ENCODE data around the gene UBL7. TPM values are rescaled to one million over a fixed set of nuclear protein-coding genes. Genes with fewer than 3 reads are reported as not detected.

The UBL7 gene, protein sequence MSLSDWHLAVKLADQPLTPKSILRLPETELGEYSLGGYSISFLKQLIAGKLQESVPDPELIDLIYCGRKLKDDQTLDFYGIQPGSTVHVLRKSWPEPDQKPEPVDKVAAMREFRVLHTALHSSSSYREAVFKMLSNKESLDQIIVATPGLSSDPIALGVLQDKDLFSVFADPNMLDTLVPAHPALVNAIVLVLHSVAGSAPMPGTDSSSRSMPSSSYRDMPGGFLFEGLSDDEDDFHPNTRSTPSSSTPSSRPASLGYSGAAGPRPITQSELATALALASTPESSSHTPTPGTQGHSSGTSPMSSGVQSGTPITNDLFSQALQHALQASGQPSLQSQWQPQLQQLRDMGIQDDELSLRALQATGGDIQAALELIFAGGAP
- total RNA-seq = 41.9 and 42.0 TPM in 2 replicates

DNA sequence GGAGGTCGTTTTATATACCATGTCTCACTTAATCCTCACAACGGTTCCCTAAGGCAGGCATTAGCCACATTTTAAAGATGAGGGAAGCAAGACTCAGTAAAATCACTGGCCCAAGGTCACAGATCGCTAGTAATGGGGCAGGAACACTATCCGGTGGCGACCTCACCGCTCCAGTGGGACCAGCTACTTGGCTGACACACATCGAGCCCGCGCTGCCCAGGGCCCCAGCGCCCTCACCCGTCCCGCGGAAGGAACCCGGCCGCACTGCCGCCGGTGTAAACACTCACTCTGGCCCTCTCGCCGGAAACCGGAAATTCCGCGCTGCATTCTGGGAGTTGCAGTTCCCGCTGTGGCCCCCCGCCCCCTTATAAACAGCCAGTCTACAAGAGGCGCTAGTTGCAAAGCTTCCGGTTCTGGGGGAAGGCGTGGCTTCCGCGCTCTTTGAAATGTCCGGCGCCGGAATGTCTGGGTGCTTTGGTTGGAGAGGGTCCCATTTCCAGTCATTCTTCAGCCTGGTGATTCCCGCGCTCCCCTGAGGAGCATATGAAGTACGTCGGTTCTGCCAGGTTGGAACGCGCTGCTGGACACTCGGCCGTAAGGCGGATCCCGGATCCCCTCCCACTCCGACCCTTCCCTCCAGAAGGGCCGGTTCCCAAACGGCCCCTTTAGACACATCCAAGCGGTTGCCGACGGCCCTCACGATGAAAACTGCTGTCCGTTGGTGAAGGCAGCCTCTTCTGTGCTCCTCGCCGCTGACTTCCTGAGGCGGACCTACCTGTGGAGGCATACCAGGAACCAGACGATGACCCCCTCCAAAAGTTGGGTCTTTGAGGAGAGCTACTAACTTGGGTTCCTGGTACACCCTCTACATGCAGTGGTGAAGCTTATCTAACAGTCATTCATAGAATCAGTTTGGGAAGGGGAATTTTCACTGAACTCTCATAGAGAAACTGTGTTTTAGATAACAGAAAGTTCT is at the start of gene UBL7:
Gene UBL7, minus strand, starts transcription at position 290 of the 976 bp plus-strand sequence. CDS start 2,293 bp downstream, outside the sequence.

DNA sequence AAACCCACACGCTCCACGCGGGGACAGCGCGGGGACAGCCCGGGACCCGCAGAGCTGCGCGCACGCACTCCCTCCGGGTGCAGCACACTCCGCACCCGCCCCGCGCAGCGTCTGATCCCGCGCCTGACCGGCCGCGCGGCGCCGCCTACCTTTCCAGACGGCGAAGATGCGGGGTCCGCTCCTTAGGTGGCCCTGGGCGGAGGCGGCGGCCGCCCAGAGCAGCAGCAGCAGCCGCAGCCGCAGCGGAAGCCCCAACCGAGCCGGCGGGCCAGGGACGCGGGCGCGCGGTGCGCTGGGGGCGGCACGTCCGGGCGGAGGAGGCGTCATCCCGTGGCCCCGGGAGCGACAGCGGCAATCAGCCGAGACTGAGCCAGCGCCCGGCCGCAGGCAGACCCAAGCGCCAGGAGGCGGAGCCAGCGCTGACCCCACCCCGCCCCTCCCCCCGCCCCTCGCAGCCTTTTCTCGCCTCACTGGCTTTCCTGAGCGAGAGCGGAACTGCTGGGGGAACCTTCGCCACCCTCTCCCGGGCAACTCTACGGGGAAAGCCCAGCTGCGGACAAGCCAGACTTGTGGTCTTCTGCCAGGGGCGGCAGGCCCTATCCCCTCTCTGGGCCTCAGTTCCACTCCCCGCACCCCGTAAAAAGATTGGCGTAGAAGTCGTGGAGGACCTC is 27.2 kb downstream of the UBL7 start, which contains the start of gene SEMA7A:
Gene SEMA7A, minus strand, starts transcription at position 367 of the 671 bp plus-strand sequence. Its CDS starts 40 bp downstream, at position 327.

Other genes with a start within 250 kb of the UBL7 start
- not detected in 2 replicates for gene CCDC33, start 224.8 kb downstream of the UBL7 start, total RNA-seq
- gene CYP11A1, start 93.5 kb downstream of the UBL7 start, total RNA-seq = 0.83 and 1.0 TPM in 2 replicates
- gene SEMA7A, start 27.2 kb downstream of the UBL7 start, total RNA-seq = 15.1 and 21.8 TPM in 2 replicates
- 1.0 and 1.5 TPM in 2 replicates for gene ARID3B, start 80.1 kb upstream of the UBL7 start, total RNA-seq
- 46.5 and 60.9 TPM in 2 replicates for gene CLK3, start 154.7 kb upstream of the UBL7 start, total RNA-seq
- 12.8 and 15.5 TPM in 2 replicates for gene EDC3, start 234.9 kb upstream of the UBL7 start, total RNA-seq

Data from smooth muscle cell of trachea (primary cell).